ENCODE measurements around the gene AK4.

DNA sequence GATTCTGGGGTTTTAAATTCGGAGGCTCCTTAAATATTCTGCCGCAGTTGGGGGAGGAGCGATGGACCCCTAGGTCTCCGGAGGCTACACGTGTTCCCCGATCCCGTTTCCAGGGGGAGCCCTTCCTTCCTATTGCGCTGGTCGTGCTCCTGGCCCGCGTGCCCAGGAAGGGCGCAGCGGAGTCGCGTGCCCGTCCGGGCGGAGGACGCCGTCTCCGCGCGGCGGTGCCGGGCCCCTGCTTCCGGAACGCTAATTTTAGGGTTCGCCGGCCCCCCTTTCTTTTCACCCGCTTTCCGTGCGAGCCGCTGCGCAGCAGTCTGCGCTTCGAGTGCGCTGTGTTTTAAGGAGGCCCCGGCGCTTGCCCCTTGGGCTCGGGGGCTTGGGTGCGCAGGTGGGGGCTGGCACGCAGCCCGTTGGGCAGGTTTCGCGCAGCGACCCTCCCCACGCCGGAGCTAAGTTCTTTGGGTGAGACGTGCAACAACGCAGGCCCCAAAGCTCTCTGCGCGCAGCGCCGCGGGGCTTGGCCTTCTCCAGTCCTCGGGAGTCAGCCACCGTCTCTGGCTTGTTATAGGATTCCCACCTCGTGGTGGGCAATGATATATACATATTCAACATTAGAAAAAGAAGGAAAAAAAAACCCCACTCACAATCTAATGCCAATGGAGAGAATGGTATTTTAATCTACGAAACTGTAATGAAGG is 117.8 kb downstream of the AK4 start:
- TF ChIP-seq POLR2AphosphoS5 (IDR thresholded peaks at IDR 0.05; ENCODE audit: low read depth, low read length) (no peak), TAF1 (IDR thresholded peaks at IDR 0.05; ENCODE audit: borderline replicate concordance, low read depth, low read length) (no peak)
